IMR-90 (cell line): Measurements from ENCODE around the gene C1QTNF1. TPM values are rescaled to one million over a fixed set of nuclear protein-coding genes. Genes with fewer than 3 reads are reported as not detected.

Source experiments
- ATAC-seq: fragments of 200-7000 bp; cut with Tn5 transposase; 2 replicates; pipeline ENCODE4 v1.9.1; 2020; ENCODE audit warnings: low read depth, mild to moderate bottlenecking, moderate library complexity
- BruUV-seq: library from RNA; stranded (reverse); fragments of 400-500 nt; replicated peaks from 2 replicates; lab custom pipeline; 2021; lab: Mats Ljungman, UMichigan
- CTCF ChIA-PET: fragments of 300-600 bp; formaldehyde crosslinking; extraction: SDS; loops from one replicate; lab custom pipeline; 2021; ENCODE audit warnings: antibody characterized with exemption; lab: Yijun Ruan, JAX
- POLR2A ChIA-PET: fragments of 300-600 bp; sonication (Branson Sonifier 250); formaldehyde crosslinking; loops from one replicate; lab custom pipeline; 2022; ENCODE audit warnings: antibody characterized with exemption; ENCODE audit not compliant: unreplicated experiment; lab: Charles Lee
- DNase-seq: peaks from one replicate; pipeline ENCODE4 v3.0.0; 2013
- H2AFZ ChIP-seq: replicated peaks from 2 replicates; pipeline ENCODE3; 2013; ENCODE audit warnings: low read length, mild to moderate bottlenecking; ENCODE audit not compliant: poor library complexity
- H2AK5ac ChIP-seq: 2 replicates; pipeline ENCODE4 v1.6.1; 2013; ENCODE audit warnings: low read depth, low read length, inconsistent platforms
- H2AK9ac ChIP-seq: replicated peaks from 2 replicates; pipeline ENCODE3; 2013; ENCODE audit warnings: mild to moderate bottlenecking, low read depth, low read length, moderate library complexity; ENCODE audit not compliant: poor library complexity
- H2BK120ac ChIP-seq: 2 replicates; pipeline ENCODE4 v1.6.1; 2013; ENCODE audit warnings: low read depth, low read length, inconsistent platforms
- H2BK15ac ChIP-seq: 3 replicates; pipeline ENCODE4 v1.6.1; 2013; ENCODE audit warnings: low read depth, low read length, inconsistent platforms
- H2BK20ac ChIP-seq: 2 replicates; pipeline ENCODE4 v1.6.1; 2013; ENCODE audit warnings: low read depth, mild to moderate bottlenecking, inconsistent platforms, low read length, moderate library complexity
- H2BK5ac ChIP-seq: 2 replicates; pipeline ENCODE4 v1.6.1; 2013; ENCODE audit warnings: mild to moderate bottlenecking, low read depth, low read length, inconsistent platforms; ENCODE audit not compliant: poor library complexity, severe bottlenecking
- H3K14ac ChIP-seq: replicated peaks from 2 replicates; pipeline ENCODE4 v1.6.1; 2013; ENCODE audit warnings: low read depth, low read length, inconsistent platforms
- H3K18ac ChIP-seq: 2 replicates; pipeline ENCODE4 v1.6.1; 2013; ENCODE audit warnings: low read depth, low read length, control low read depth
- H3K23ac ChIP-seq: 2 replicates; pipeline ENCODE4 v1.6.1; 2013; ENCODE audit warnings: low read depth, low read length, inconsistent platforms
- H3K27ac ChIP-seq: 2 replicates; pipeline ENCODE4 v1.5.1; 2013; ENCODE audit warnings: mild to moderate bottlenecking, control low read depth, low read length; ENCODE audit not compliant: insufficient read depth
- H3K27me3 ChIP-seq: 2 replicates; pipeline ENCODE4 v1.6.1; 2013; ENCODE audit warnings: low read length; ENCODE audit not compliant: control insufficient read depth, insufficient read depth
- H3K36me3 ChIP-seq: 2 replicates; pipeline ENCODE4 v1.6.1; 2013; ENCODE audit warnings: low read length, mixed read lengths; ENCODE audit not compliant: control insufficient read depth, insufficient read depth
- H3K4ac ChIP-seq: 2 replicates; pipeline ENCODE4 v1.6.1; 2013; ENCODE audit warnings: low read depth, low read length, inconsistent platforms
- H3K4me1 ChIP-seq: 2 replicates; pipeline ENCODE4 v1.6.1; 2013; ENCODE audit warnings: low read length, mixed read lengths; ENCODE audit not compliant: control insufficient read depth, insufficient read depth
- H3K4me2 ChIP-seq: 2 replicates; pipeline ENCODE4 v1.6.1; 2013; ENCODE audit warnings: low read depth, mild to moderate bottlenecking, control low read depth, low read length, moderate library complexity
- H3K4me3 ChIP-seq: 2 replicates; pipeline ENCODE4 v1.5.1; 2013; ENCODE audit warnings: low read depth, mild to moderate bottlenecking, control low read depth, low read length, moderate library complexity; ENCODE audit not compliant: insufficient read depth
- H3K56ac ChIP-seq: 2 replicates; pipeline ENCODE4 v1.6.1; 2013; ENCODE audit warnings: low read length, inconsistent platforms; ENCODE audit not compliant: insufficient read depth; ENCODE audit errors: extremely low read depth
- H3K79me1 ChIP-seq, 2 experiments: 2 replicates each; pipeline ENCODE4 v1.6.1; 2013; ENCODE audit warnings: low read length in 2 of 2, inconsistent platforms in 1 of 2, low read depth in 1 of 2
- H3K9ac ChIP-seq: 2 replicates; pipeline ENCODE4 v1.6.1; 2013; ENCODE audit warnings: low read depth, low read length, control low read depth
- H3K9me1 ChIP-seq: 2 replicates; pipeline ENCODE4 v1.6.1; 2013; ENCODE audit warnings: low read length, inconsistent platforms; ENCODE audit not compliant: insufficient read depth
- H3K9me3 ChIP-seq: 2 replicates; pipeline ENCODE4 v1.6.1; 2013; ENCODE audit warnings: low read length; ENCODE audit not compliant: control insufficient read depth, insufficient read depth
- H4K20me1 ChIP-seq: 2 replicates; pipeline ENCODE4 v1.6.1; 2013; ENCODE audit warnings: low read length, inconsistent platforms; ENCODE audit not compliant: insufficient read depth
- H4K5ac ChIP-seq: 2 replicates; pipeline ENCODE4 v1.6.1; 2013; ENCODE audit warnings: mild to moderate bottlenecking, low read depth, low read length, control low read depth
- H4K8ac ChIP-seq, 2 experiments: 2 replicates each; pipeline ENCODE4 v1.6.1; 2013; ENCODE audit warnings: low read depth in 2 of 2, low read length in 2 of 2, control low read depth in 1 of 2, inconsistent platforms in 1 of 2
- H4K91ac ChIP-seq: 2 replicates; pipeline ENCODE4 v1.6.1; 2013; ENCODE audit warnings: low read depth, low read length, inconsistent platforms; ENCODE audit not compliant: insufficient read depth
- BHLHE40 ChIP-seq: fragments of 150-350 bp; IDR thresholded peaks from 2 replicates; pipeline ENCODE4 v1.6.1; 2016; ENCODE audit warnings: mild to moderate bottlenecking, low read depth, low read length
- CEBPB ChIP-seq: IDR thresholded peaks from 2 replicates; pipeline ENCODE4 v1.6.1; 2012; ENCODE audit warnings: low read depth, low read length, improper control_type of control experiment
- WGBS, 2 experiments: methylation state at CpG; one replicate each; pipeline versions ENCODE4 v1.1.5 to v1.1.7; 2013; ENCODE audit warnings: missing lambda C conversion rate in 2 of 2; ENCODE audit not compliant: insufficient read length in 1 of 2; ENCODE audit errors: extremely low coverage in 2 of 2; 5-methylcytosine and 5-hydroxymethylcytosine counted together
- dilution Hi-C: fragments of 300-500 bp; cut with HindIII; formaldehyde crosslinking; loops from one replicate; pipeline ENCODE4 v1.14.3; 2018; ENCODE audit warnings: low sequenced_read_pairs; ENCODE audit not compliant: unreplicated experiment
- in situ Hi-C: fragments of 300-500 bp; cut with MboI; formaldehyde crosslinking; loops from 3 replicates; pipeline ENCODE4 v1.14.3; 2019; ENCODE audit warnings: low sequenced_read_pairs, inconsistent platforms, mixed read lengths
- intact Hi-C: fragments of 100-400 bp; cut with micrococcal nuclease; formaldehyde crosslinking; loops from 2 replicates; pipeline ENCODE4 v1.10.0; 2022
- polyA plus RNA-seq, 3 experiments: library from polyadenylated mRNA; depleted of rRNA; stranded (reverse); fragments of >200 nt; gene quantifications; 2 replicates each; pipeline ENCODE4 v1.2.3, GENCODE V29; 2012; ENCODE audit warnings: low replicate concordance in 1 of 3
- total RNA-seq: library from RNA; depleted of rRNA; stranded (reverse); fragments of >200 nt; gene quantifications from 2 replicates; pipeline ENCODE4 v1.2.3, GENCODE V29; 2012

The C1QTNF1 gene
- total and polyA plus RNA-seq, 2 of the 4 experiments (the other 2 are of a cell fraction): 3.4 to 8.4 TPM

DNA sequence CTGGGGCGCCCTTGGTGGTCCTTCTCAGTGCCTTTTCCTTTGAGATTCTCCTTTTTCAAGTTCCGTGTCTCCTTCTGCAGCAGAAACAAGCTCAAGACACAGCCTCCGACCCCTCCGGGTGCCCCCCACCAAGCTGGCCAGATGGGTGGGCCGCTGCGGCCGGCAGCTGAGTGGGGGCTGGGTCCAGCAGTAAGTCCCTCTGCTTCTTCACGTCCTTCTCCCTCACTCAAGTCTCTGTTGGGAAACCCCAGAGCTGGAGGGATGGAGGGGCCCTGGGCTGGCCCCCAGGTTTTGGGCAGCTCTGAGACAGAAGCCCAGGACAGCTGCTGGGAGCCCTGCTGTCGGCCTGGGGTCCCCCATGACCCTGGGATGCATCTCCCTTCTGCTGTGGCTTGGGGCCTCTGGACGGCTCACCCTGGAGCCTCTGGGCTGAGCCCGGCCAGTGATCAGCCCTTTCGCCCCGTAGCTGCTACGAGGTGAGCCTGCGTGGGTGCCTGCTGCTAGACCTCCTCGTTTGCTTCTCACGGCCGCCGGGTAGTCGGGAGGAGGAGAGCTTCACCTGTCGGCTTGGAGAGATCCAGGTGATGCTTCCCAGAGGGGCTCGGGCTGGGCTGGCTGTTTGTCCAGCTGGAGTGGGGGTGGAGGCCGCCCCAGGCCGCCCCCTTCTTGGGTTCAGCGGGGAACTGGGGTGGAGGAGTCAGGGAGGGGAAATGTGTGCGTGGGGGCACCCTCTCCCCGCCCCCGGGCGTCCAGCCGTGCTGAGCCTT lies 61.4 kb downstream of the C1QTNF1 start:
- H4K8ac ChIP-seq: no peak overlapping the region
- H3K9me1 ChIP-seq: no peaks in the 10 kb centered on the region
- H3K27me3 ChIP-seq: no peaks in the 10 kb centered on the region
- no peak overlapping the region for H3K14ac ChIP-seq
- no TSS peak for BruUV-seq
- no peak overlapping the region for H3K23ac ChIP-seq
- DNase-seq (no peak), ATAC-seq (no peak)
- H3K27ac ChIP-seq: no peak overlapping the region
- intact Hi-C loops: no loop called here
- no peak overlapping the region for H4K91ac ChIP-seq
- CTCF ChIA-PET: interaction anchor here (1.5 kb wide), 1 partner anchor 306 kb away, joined by 9 read pairs; no protein-coding TSS in a partner anchor
- no peaks in the 10 kb centered on the region for H3K4me1 ChIP-seq
- H2AK9ac ChIP-seq: no peak overlapping the region
- dilution Hi-C loops: no loop called here
- no peak overlapping the region for H2BK5ac ChIP-seq
- TF ChIP-seq CEBPB (no peak), BHLHE40 (no peak)
- no peak overlapping the region for H3K18ac ChIP-seq
- no peak overlapping the region for H3K56ac ChIP-seq
- in situ Hi-C loops: loop anchor here (10.0 to 25.0 kb wide), 2 partner anchors 309 to 627 kb away; no protein-coding TSS in a partner anchor
- no peak overlapping the region for H2BK120ac ChIP-seq
- no peak overlapping the region for H3K4me2 ChIP-seq
- no peak overlapping the region for H2BK20ac ChIP-seq
- H3K36me3 ChIP-seq: peaks cover 20% of the 10 kb centered on the region
- H3K4ac ChIP-seq: no peak overlapping the region
- H3K4me3 ChIP-seq: no peak overlapping the region
- peaks cover 9% of the 10 kb centered on the region; the same call in 1 of the 2 replicates for H4K20me1 ChIP-seq
- no peak overlapping the region for H2BK15ac ChIP-seq
- H4K5ac ChIP-seq: no peak overlapping the region
- no peak overlapping the region for H2AFZ ChIP-seq
- H2AK5ac ChIP-seq: no peak overlapping the region
- WGBS, 2 experiments: 85% methylated on average over 13 of the region's 30 CpGs; no CpG with 5 or more reads in 1 of the 2 experiments
- no peaks in the 10 kb centered on the region for H3K79me1 ChIP-seq
- POLR2A ChIA-PET: no interaction called here
- H3K9ac ChIP-seq: no peak overlapping the region
- no peaks in the 10 kb centered on the region for H3K9me3 ChIP-seq
